Testis (tissue), 2 donors: Measurements from ENCODE around the gene KRTAP5-8.

ENCODE experiments used
- POLR2A ChIP-seq: fragments of 450-650 bp; IDR thresholded peaks from one replicate; pipeline ENCODE4 v1.6.1; 2017; ENCODE audit warnings: antibody characterized with exemption, mild to moderate bottlenecking, moderate library complexity
- TF ChIP-seq, protein P1 (sequence below), 3 experiments: fragments of 450-650 bp in 2 of 3; fragments of 200-600 bp in 1 of 3; sonication (generic) in 1 of 3; IDR thresholded peaks; one replicate each; pipeline ENCODE4 v1.5.1; 2016 to 2019; ENCODE audit warnings: antibody characterized with exemption in 3 of 3, mild to moderate bottlenecking in 2 of 3, moderate library complexity in 1 of 3

DNA sequence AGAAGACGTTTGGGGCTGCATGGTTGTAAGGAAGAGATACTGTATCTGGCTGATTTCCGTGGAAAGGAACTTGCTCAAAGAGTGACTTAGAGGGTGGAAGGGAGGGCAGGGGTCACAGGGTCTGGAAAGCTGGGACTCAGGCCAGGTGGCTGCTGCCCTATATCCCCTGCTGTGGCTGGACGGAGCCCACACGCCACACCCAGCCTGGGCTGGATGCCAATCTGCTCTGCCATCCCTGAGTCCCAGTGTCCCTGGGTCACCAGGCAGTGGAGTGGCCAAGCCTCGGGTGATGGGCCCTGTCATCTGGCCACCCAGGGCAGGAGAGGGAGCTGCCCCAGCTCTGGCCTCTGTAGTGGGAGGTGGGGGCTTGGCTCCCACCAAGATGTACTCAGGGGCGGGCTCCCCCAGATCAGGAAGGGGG, 37.2 kb upstream of the KRTAP5-8 start:
- TF ChIP-seq, protein P1, sequence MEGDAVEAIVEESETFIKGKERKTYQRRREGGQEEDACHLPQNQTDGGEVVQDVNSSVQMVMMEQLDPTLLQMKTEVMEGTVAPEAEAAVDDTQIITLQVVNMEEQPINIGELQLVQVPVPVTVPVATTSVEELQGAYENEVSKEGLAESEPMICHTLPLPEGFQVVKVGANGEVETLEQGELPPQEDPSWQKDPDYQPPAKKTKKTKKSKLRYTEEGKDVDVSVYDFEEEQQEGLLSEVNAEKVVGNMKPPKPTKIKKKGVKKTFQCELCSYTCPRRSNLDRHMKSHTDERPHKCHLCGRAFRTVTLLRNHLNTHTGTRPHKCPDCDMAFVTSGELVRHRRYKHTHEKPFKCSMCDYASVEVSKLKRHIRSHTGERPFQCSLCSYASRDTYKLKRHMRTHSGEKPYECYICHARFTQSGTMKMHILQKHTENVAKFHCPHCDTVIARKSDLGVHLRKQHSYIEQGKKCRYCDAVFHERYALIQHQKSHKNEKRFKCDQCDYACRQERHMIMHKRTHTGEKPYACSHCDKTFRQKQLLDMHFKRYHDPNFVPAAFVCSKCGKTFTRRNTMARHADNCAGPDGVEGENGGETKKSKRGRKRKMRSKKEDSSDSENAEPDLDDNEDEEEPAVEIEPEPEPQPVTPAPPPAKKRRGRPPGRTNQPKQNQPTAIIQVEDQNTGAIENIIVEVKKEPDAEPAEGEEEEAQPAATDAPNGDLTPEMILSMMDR (IDR thresholded peaks at IDR 0.05): no peak
- TF ChIP-seq POLR2A: no peak
